ENCODE data around the gene MCRS1.
"Not testable (repeated sequence)": the region's sequence is repeated elsewhere in the genome, so short reads cannot be mapped to it uniquely, and the experiment has no call there.

The MCRS1 gene

DNA sequence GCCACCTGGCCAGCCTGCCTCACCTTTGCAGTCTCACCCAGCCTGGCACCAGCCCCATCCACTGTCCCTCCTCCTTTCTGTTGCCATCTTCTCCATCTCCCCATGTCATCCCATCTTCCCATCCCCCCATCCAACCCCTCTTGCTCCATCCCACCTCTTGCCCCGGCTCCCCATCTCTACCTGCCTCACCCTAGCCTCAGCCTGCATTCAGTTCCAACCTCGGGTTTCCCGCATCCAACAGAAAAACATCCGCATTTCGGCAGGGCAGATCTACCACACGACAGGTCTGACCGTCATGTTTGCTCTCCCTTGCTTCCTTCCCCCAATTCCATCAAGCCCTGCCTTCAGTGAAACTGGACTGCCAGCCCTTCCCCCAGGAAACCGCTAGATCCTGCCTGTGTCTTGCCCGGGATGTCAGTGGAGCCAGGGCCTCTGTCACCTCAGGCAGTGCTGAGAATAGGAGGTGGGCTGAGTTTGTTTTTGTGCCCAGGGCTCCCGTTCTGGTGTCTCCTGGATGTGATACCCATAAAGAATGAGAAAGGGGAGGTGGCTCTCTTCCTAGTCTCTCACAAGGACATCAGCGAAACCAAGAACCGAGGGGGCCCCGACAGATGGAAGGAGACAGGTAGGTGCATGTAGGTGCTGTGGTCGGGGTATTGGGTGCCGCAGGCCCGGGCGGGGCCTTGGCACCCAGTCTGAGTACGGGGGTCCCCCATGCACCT, 26.6 kb downstream of the MCRS1 start:
- no peak for DNase-seq (ENCODE audit: low read depth)

DNA sequence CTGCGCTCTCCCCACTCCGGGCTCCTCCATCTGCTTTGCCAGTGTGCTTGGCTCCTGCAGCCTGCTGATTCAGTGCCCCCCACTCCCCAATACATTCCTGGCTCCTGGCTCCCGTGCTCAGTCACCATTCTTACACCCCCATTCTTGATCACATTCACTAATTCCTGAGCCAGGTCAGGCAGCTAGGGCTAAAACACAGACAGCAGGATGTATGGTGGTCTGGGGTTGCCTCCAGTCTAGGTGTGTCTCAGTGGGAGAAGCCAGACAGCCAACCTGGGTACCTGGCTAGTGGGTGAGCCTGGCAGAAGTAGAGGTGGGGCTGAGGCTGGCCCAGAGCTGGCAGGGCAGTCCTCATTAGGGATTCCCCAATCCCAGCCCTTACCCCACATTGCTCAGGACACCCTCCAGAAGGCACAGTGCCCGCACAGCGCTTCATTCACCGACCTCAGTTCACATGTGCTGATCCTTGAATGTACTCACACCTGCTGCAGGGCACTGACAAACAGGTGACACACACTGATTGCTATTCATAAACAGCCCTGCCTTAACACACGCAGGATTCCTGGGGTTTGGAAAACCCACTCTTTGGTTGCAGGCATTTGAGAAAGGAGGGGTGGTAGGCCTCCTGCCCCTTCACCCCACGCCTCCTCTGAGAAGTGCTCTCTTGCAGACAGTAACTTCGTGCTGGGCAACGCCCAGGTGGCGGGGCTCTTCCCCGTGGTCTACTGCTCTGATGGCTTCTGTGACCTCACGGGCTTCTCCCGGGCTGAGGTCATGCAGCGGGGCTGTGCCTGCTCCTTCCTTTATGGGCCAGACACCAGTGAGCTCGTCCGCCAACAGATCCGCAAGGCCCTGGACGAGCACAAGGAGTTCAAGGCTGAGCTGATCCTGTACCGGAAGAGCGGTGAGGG, 27.5 kb downstream of the MCRS1 start:
- no peak for DNase-seq (ENCODE audit: low read depth)

DNA sequence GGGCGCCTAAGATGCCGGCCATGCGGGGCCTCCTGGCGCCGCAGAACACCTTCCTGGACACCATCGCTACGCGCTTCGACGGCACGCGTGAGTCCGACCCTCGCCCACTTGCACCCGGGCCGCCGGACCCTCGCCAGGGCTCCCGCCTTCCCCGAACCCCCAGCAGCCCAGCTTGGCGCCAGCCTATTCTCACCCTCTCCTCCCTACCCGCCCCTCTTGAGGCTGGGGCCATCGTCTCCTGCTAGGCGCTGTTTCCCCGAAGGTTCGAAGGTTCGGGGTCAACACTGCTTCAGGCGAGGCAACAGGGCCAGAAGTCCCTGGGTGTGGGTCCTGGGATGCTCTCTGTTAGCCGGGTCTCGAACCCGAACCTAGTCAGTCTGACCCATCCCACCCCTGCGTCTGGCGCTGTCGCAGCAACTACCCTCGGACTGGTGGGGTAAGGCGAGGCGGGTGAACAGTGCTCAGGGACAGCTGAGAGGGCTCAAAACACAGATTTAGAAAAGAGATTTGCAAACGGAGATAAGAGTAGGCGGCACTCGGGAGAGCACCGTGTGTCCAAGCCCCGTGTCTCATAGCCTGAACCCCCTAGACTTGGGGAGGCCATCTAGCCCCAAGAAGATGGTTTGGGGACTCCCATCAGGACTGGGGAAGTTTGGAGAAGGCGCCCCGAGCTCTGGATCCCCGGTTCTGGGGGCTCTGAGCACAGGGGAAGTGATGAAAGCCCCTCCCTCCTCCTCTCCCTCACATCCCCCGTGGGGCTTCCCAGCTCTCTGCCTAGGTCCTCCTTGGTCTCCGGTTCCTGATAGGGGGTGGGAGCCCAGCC, 28.3 kb downstream of the MCRS1 start:
- no peak for DNase-seq (ENCODE audit: low read depth)

DNA sequence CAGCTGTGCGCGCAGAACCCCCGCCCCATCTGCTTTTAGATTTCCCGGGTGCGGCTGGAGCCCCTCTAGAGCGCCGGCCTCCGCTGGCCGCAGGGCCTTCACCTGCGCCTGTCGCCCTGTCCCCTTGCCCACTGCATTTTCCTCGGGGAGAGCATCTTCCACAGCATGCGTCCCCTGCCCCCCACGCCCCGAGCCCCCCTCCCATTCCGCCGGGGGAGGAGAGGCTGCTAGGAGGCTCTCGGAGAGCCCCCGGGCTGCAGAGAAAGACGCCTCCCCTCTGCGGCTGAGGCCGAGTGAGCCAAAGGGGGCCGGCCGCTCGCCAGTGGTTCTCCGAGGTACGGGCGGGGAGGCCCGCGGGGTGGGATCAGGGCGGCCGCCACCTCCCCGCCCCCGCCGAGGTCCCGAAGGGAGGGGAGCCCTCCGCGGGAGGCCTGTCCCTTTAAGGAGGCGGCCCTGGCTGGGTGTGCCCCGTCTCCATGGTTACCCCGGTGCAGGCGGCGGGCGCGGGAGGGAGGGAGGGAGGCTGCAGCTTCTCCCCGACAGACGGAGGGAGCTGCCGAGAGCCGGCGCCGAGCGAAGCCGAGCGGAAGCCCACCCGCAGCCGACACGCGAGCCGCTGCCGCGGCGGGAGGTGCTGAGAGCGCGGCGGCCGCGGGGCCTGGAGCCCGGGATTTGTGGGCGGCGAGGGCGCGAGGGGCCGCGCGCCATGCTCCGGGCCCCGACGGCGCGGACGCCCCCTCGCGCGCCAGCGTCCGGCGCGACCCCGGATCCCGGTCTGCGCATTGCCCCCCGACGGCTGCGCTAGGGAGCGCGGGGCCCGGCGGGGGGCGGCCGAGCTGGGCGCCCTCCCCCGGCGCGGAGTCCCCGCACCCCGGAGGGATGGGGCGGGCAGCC, 29.2 kb downstream of the MCRS1 start, which contains the start of gene KCNH3:
KCNH3 (plus strand) TSS at position 521 of the 894 bp plus-strand sequence. CDS start 387 bp downstream, outside the sequence.
- peak; percentile 67 for DNase-seq (ENCODE audit: low read depth)

DNA sequence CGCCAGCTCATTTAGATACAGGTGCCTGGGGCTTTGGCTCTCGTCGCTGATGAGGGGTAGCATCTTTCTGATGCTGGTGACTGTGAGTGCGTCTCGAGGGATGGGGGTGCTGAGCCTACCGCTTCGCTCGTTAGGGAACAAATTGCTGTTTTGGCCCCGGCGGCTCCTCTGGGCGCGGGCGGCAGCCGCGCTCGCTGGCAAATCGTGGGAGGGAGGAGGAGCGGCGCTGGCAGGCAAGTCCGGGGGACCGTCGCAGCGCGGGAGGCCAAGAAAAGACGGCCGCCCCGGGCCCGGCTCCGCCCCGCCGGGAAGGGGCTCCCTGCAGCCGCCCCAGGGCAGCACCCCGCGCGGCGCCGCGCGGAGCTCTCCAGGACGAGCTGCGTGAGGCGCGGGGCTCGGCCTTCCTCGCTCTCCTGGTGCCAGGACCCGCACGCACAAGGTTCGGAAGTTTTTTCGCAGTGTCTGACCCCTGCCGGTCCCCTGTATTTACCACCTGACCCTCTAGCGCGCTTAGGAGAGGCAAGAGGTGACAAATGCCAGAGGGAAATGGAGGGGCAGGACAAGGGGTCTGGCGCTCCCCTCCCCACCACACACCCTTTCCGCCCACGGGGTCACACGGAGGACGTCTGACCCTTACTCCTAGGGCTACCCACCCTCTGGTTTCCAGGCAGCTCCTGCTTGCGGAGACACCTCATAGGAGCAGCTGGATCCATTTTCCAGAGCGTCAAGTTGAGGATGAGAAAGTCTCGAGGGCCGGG, 30.0 kb downstream of the MCRS1 start:
- peak; percentile 24 for DNase-seq (ENCODE audit: low read depth)

DNA sequence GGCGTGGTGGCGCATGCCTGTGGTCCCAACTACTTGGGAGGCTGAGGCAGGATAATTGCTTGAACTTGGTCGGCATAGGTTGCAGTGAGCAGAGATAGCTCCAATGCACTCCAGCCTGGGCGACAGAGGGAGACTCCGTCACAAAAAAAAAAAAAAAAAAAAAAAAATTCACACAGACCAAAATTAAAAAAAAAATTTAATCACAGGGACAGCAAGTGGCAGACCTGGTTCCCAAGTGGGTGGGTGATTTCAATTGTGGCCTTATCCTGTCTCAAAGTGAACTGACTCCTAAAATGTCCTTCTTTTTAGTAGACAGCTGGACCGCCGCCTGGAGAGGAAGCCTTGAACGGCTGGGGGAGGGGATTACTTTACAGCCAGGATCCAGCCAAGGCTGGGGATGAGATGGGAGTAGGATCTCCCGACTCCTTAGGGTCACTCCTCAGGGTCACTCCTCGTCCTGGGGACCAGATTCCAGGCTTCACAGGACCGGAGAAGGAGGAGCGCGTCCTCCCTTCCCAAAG, 30.7 kb downstream of the MCRS1 start:
- no peak for DNase-seq (ENCODE audit: low read depth)

DNA sequence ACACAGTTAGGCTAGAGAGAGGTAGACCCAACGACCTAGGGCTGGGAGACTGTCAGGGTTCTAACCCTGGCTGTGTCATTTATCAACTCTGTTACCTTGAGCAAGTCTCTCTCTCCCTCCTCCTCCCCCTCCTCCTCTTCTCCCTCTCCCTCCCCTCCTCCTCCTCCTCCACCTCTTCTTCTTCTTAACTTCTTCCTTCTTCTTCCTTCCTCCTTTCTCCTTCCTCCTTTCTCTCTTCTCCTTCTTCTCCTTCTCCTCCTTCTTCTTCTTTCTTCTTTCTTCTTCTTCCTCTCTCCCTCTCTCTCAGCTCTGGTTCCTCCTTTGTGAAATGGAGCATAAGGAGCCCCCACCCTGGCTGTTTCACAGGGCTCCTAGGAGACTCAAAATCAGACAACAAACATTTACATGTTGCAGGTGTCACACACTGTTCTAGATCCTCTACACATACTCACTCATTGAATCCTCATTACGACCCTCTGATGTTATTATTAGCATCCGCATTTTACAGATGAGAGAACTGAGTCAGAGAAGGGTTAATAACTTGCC, 31.3 kb downstream of the MCRS1 start:
- no peak for DNase-seq (ENCODE audit: low read depth)

DNA sequence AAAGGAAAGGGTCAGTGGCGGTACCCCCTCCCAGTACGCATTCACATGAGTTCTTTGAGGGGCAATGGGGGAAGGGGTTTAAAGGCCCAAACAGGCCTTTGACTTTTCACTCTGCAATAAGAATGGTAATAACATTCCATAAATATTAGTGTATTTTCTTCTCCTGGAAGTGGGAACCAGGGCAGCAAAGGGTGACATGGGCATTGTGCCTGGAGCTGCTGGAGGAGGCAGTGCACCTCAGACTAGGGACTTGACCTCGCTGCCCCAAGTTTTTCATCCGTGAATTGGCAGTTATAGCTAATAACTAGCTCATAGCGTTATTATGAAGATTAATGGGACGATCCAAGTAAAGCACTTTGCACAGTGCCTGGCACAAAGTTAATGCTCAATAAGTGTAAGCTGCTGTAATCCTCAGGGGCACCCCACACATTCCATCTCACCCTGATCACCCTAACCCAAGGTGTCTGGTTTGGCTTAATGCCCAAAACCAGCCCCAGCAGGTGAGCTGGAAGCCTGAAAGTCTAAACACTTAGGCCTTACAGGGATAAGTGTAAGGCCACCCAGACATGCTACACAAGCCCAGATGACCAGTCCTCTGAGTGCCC, 31.9 kb downstream of the MCRS1 start:
- DNase-seq (ENCODE audit: low read depth) = no peak

DNA sequence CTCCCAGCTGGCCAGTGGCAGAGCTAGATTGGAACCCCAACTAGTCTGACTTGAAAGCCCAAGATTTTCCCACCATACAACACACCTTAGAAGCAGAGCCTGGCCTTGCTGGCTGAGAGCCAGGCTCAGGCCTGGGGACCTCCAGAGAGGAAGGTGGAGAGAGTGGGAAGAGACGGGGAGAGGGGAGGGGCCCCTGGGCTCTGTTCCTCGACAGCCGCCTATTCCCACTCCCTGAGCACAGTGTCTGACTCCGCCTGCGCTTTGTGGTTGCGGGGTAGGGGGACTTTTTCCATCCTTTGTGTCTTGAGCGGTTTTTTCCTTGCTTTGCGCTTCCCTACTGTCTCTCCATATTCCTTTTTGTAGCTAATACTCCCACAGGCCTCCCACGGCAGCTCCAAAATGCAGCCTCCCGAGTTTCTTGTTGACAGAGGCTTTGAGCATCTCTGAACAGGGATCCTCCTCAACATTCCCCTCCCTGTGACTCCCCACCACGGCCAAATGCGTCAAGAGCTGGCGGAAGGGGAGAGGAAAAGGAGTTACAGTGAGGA, 33.1 kb downstream of the MCRS1 start:
- DNase-seq (ENCODE audit: low read depth) = no peak

DNA sequence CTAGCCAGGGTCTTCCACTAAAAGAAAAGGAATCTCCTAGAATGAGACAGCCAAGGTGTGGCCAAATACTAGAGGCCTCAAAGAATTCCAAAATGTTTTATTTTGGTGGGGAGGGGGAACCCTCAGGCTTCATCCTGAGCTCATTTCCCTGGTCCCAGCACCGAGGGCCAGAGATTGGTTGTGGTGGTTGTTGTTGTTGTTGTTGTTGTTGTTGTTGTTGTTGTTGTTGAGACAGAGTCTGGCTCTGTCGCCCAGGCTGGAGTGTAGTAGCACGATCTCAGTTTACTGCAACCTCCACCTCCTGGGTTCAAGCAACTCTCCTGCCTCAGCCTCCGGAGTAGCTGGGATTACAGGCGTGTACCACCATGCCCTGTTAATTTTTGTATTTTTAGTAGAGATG, 33.8 kb downstream of the MCRS1 start:
- DNase-seq (ENCODE audit: low read depth) = not testable (repeated sequence)

DNA sequence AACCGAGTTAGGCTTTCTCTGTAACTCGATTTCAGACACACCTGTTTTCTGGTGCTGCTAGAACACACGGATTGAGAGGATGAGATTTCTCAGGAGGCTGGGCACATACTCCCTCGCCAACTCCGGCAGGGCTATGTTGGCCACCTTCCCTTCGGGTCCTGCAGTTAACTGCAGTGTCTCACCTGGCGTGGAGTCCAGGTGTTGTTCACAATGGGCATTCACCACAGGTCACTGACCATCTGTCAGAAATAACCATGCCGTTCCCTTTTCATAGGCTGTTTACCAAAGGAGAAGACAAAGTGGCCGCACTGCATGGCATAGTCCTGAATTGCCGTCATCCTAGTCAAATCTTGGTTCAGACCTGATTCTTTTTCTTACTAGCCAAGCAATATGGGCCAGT, 34.6 kb downstream of the MCRS1 start:
- DNase-seq (ENCODE audit: low read depth) = no peak

DNA sequence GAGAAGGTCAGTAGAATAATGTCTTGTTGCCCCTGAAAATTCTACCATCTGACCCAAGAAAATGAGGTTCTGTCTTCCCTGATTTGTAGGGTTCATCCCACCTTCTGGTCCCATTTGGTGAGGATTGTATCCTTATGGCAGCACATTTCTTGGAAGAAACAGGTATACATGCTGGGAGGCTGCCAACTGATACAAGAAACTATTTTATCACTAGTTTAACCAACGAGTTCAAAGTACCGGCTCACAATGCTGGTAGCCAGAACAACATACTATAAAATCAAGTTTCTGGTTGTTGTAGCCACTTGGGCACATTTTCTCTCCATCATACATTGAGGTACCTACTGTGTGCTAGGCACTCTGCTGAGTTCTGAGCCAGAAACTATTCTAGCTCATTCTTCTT, 36.2 kb downstream of the MCRS1 start:
- no peak for DNase-seq (ENCODE audit: low read depth)

DNA sequence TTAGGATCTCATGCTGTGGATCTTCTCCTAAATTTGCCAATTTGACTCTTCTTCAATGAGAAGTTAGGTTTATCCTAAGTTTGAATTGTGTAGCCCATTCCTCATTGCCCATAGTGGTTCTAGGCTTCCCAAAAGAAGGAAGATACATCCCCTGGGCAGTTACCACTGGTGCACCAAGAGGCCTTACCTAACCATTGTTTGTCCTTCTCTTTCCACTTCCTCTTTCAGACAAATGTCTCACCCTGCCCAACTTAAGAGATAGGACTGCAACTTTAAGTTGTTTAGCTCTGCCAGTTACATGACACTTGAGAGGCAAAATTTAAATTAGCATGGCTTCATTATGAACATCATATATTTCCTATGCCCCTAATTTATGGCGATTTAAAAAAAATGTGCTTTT, 38.5 kb downstream of the MCRS1 start:
- no peak for DNase-seq (ENCODE audit: low read depth)

DNA sequence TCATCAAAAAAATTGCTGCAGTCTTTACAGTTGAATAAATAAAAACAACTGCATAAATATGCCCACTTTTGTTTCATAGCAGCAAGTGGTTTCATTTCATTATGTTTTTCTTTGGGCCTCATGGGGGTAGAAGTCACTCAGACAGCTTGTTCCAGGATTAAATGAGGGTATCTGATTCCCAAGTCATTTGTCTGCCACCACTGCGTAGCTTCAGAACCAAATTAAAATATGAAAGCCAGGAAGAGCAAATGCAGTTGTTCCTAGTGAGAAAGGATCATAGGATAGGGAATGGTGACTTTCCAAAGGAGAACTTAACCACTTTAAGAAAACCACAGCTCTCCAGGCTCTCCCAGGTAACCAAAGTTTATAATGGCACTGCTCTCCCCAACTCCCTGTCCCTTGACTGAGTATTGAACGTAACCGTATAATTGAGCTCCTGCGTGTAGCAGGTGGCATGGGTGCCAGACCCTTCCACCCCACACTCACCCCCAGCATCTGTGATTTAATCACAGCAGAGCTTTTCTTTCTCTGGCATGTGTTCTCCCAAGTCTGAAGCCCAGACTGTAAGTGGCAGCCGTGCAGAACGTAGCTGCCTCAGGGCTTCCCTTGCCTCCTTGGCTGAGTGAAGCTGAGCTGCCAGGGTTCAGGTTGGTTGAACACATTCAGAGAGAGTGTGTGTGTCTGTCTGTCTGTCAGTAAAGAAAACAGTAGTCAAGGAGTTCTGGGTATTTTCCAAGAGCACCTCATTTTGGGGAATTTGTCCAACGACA, 40.4 kb downstream of the MCRS1 start:
- no peak for DNase-seq (ENCODE audit: low read depth)

DNA sequence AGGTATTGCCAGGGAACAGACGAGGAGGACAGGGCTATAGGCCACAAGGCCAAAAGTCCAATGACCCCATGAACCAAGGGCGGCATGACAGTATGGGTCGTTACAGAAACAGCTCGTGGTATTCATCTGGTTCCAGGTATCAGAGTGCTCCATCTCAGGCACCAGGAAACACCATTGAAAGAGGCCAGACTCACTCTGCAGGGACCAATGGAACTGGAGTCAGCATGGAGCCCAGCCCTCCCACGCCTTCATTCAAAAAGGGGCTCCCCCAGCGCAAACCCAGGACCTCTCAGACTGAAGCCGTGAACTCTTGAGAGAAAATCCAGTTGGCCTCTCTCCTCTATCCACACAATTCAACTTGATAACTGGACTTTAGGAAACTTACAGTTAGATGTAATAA, 42.0 kb downstream of the MCRS1 start:
- DNase-seq (ENCODE audit: low read depth) = no peak

DNA sequence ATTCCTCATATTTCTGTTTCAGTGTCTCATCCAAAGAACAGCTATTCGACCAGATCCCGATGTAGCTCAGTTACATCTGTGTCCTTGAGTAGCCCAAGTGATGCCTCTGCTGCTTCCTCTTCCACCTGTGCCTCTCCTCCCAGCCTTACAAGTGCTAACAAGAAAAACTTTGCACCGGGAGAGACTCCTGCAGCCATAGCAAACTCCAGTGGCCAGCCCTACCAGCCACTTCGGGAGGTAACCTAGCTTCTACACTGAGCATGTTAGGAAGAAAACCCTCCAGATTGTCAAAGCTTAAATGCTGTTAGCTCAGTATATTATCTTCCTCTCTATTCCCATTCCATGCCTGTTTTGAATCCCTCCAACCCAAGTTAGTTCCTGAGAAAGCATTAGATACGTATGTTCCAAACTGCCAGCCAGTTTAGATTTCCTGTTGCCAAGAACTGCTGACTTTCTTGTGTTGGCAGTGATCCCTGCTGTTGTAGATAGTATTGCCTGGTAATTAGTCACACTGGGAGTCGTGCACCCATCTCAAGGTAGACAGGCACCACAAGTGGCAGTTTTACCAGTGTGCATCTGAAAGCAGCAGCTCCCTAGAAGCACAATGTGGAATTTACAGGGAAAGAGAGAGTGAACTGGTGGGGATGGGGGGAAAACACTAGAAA, 43.1 kb downstream of the MCRS1 start:
- no peak for DNase-seq (ENCODE audit: low read depth)

DNA sequence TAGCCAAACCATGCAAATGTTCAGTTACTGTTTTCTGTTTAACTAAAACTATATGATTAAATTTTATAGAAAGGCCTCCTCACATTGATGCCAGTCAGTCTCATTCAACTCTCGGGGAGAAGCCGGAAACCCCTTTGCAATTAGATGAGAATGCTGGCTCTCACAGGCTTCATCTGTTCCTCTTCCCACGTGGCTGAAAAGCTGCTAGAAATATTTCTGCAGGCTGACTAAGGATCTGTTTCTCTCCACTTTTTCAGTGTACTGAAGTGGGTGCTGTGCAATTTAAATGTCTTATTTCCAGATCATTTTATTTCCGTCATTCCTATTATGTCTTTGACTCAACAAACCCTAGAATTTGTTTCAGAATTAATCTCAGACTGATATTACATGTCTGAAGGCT, 46.6 kb downstream of the MCRS1 start:
- no peak for DNase-seq (ENCODE audit: low read depth)

DNA sequence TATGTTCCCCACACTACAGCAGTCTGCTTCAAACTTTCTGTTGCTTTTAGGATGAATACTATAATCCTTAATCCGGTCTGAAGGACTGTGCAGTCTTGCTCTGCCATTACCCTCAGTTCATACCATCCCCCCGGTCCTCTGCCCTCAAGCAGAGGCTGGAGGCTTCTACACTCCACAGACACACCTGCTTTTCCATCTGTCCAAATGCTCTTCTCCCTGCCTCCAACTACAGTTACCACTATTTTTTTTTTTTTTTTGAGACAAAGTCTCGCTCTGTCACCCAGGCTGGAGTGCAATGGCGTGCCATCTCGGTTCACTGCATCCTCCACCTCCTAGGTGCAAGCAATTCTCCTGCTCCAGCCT, 48.4 kb downstream of the MCRS1 start:
- no peak for DNase-seq (ENCODE audit: low read depth)

All from activated T-cell treated with anti-CD3 and anti-CD28 coated beads for 48 hours (primary cell).